ENCODE data around the gene RUNDC1. TPM values are rescaled to one million over a fixed set of nuclear protein-coding genes. Genes with fewer than 3 reads are reported as not detected.
"Not testable (repeated sequence)": the region's sequence is repeated elsewhere in the genome, so short reads cannot be mapped to it uniquely, and the experiment has no call there.

The RUNDC1 gene
- total RNA-seq = 18.7 and 19.9 TPM in 2 replicates

- H3K9me3 Mint-ChIP-seq = no peaks in the 10 kb centered on the region
- DNase-seq (ENCODE audit: low spot score) = peak; percentile 87
- peaks cover 24% of the 10 kb centered on the region for H3K4me1 Mint-ChIP-seq (ENCODE audit: low read depth)
- H3K36me3 Mint-ChIP-seq (ENCODE audit: low read depth) = peaks cover 28% of the 10 kb centered on the region
- peak within 1 kb of the TSS; percentile 99 for H3K4me3 Mint-ChIP-seq (ENCODE audit: low read depth)
- intact Hi-C loops (cut with micrococcal nuclease) = loop anchor here (2.0 kb wide), 1 partner anchor 16 kb away; the partner anchor contains the start of gene AARSD1
- H3K27me3 Mint-ChIP-seq (ENCODE audit: low read depth) = no peaks in the 10 kb centered on the region
- H3K27ac Mint-ChIP-seq = peak within 1 kb of the TSS; percentile 96
These were observed at the start of gene RUNDC1 for GRCh38 chr17:42980274-42980765. Gene RUNDC1, plus strand, starts transcription at chr17:42980565. Its CDS starts 12 bp downstream, at chr17:42980577.

GRCh38 chr17:42937712-42938596 is 42.4 kb upstream of the RUNDC1 start:
- Mint-ChIP-seq H3K4me1 (ENCODE audit: low read depth) (no peaks in the 10 kb centered on the region), H3K4me3 (ENCODE audit: low read depth) (no peak overlapping the region), H3K27ac (no peak overlapping the region), H3K36me3 (ENCODE audit: low read depth) (no peaks in the 10 kb centered on the region), H3K9me3 (no peaks in the 10 kb centered on the region), H3K27me3 (ENCODE audit: low read depth) (peaks cover 11% of the 10 kb centered on the region)
- DNase-seq (ENCODE audit: low spot score) = no peak
- intact Hi-C loops (cut with micrococcal nuclease) = loop anchor here (10.0 kb wide), 1 partner anchor 223 kb away; no protein-coding TSS in a partner anchor

DNA sequence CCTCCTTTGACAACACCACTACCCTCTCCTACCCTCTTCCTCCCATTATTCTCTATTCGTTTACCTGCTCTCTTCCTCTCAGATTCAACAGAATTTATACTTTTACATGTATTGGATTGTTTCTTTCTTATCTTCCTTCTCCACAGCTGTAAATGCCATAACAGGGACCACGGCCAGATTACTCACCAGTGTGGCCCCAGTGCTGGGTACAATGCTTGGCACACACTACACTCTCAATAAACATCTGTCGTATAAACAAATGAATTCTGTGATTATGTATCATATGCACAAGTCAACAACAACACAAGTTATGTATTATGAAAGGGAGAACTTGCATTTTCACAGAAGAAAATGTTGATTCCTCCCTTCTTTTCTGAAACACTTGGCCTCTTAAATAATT is 36.2 kb upstream of the RUNDC1 start:
- no peak overlapping the region for H3K27ac Mint-ChIP-seq
- peaks cover 10% of the 10 kb centered on the region for H3K36me3 Mint-ChIP-seq (ENCODE audit: low read depth)
- H3K4me3 Mint-ChIP-seq (ENCODE audit: low read depth) = no peak overlapping the region
- H3K27me3 Mint-ChIP-seq (ENCODE audit: low read depth) = peaks cover 3% of the 10 kb centered on the region
- H3K9me3 Mint-ChIP-seq = no peaks in the 10 kb centered on the region
- no peaks in the 10 kb centered on the region for H3K4me1 Mint-ChIP-seq (ENCODE audit: low read depth)
- intact Hi-C loops (cut with micrococcal nuclease) = no loop called here
- DNase-seq (ENCODE audit: low spot score) = no peak

GRCh38 chr17:42946812-42947211 is 33.6 kb upstream of the RUNDC1 start:
- Mint-ChIP-seq H3K9me3 (no peaks in the 10 kb centered on the region), H3K27me3 (ENCODE audit: low read depth) (no peaks in the 10 kb centered on the region), H3K4me1 (ENCODE audit: low read depth) (no peaks in the 10 kb centered on the region), H3K4me3 (ENCODE audit: low read depth) (no peak overlapping the region), H3K36me3 (ENCODE audit: low read depth) (peaks cover 33% of the 10 kb centered on the region), H3K27ac (no peak overlapping the region)
- no peak for DNase-seq (ENCODE audit: low spot score)
- intact Hi-C loops (cut with micrococcal nuclease) = no loop called here

DNA sequence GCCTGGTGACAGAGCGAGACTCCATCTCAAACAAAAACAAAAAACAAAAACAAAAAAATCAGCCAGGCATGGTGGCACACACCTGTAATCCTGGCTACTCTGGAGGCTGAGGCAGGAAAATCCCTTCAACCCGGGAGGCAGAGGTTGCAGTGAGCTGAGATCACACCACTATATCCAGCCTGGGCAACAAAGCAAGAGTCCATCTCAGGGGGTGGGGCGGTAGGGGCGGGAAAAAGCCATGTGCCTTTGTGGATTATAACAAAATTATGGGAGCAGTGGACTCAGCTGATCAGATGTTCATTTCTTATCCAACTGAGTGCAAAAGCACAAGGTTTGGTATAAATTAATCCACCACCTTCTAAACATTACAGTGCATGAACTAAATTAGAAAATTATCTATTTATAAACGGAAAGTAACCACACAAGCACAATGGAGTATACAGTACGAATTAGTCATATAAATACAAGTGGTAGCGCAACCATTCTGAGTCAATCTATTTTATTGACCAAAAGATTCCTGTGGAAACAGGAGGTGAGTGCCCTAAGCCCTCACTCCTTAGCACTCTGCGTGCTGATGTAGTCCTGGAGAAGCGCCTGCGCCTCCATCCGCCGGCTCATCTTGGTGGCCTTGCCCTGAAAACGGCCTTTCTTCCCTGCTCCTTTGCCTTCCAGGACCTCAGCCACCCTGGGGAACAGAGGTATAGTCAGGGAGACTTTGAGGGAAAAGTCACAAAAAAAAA is 30.2 kb upstream of the RUNDC1 start:
- no peak for DNase-seq (ENCODE audit: low spot score)
- no peak overlapping the region for H3K4me3 Mint-ChIP-seq (ENCODE audit: low read depth)
- H3K27me3 Mint-ChIP-seq (ENCODE audit: low read depth) = no peaks in the 10 kb centered on the region
- H3K36me3 Mint-ChIP-seq (ENCODE audit: low read depth) = peaks cover 59% of the 10 kb centered on the region
- H3K9me3 Mint-ChIP-seq = no peaks in the 10 kb centered on the region
- H3K27ac Mint-ChIP-seq = no peak overlapping the region
- intact Hi-C loops (cut with micrococcal nuclease) = no loop called here
- H3K4me1 Mint-ChIP-seq (ENCODE audit: low read depth) = no peaks in the 10 kb centered on the region

DNA sequence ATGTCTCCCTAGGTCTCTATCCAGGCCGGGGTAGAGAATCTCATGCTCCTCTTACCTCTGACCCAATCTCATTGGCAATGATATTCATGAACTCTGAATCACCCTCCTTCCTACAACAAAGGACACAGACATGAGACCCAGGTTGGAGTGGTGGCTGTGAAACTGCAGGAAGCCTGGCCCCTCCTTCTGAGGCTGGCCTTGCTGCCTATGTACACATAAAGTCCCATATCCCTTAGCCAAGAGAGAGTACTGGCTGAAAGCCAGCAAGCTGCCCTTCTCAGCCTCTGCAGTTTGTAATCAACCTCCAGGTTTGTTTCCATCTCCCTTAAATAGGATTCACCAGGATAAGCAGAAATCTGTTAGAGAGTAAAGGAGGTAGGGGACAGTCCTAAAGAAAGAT is 26.7 kb upstream of the RUNDC1 start:
- peaks cover 75% of the 10 kb centered on the region for H3K36me3 Mint-ChIP-seq (ENCODE audit: low read depth)

GRCh38 chr17:42964161-42964932 is 16.0 kb upstream of the RUNDC1 start, which contains the start of gene AARSD1:
Gene AARSD1, minus strand, starts transcription at chr17:42964454. Its CDS starts 14 bp downstream, at chr17:42964440.
- Mint-ChIP-seq H3K36me3 (ENCODE audit: low read depth) (peaks cover 31% of the 10 kb centered on the region), H3K4me1 (ENCODE audit: low read depth) (peaks cover 4% of the 10 kb centered on the region), H3K27ac (peak within 1 kb of the TSS; percentile 86), H3K4me3 (ENCODE audit: low read depth) (peak within 1 kb of the TSS; percentile 92), H3K27me3 (ENCODE audit: low read depth) (no peaks in the 10 kb centered on the region), H3K9me3 (no peaks in the 10 kb centered on the region)
- intact Hi-C loops (cut with micrococcal nuclease) = loop anchor here (2.0 kb wide), 2 partner anchors 16 to 34 kb away; partner anchors contain the start of genes PTGES3L, RPL27 and RUNDC1
- DNase-seq (ENCODE audit: low spot score) = peak; percentile 88

More for the DNA sequence above, 26.7 kb upstream of the RUNDC1 start:
- H3K27me3 Mint-ChIP-seq (ENCODE audit: low read depth) = no peaks in the 10 kb centered on the region
- H3K4me3 Mint-ChIP-seq (ENCODE audit: low read depth) = no peak overlapping the region
- no peak overlapping the region for H3K27ac Mint-ChIP-seq
- H3K4me1 Mint-ChIP-seq (ENCODE audit: low read depth) = no peaks in the 10 kb centered on the region
- H3K9me3 Mint-ChIP-seq = no peaks in the 10 kb centered on the region
- no peak for DNase-seq (ENCODE audit: low spot score)
- intact Hi-C loops (cut with micrococcal nuclease) = no loop called here

DNA sequence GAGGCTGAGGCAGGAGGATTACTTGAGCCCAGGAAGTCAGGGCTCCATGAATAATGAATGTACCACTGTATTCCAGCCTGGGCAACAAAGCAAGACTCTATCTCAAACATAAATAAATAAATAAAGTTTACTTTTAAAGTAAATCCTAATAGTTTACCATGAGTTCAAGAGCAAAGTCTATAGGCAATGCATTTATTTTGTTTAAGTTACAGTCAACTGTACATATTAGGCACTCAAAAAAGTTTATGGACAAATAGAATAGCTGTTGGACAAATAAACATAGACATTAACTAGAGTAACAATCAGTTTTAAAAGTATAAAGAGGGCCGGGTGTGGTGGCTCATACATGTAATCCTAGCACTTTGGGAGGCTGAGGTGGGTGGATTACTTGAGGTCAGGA is 12.4 kb upstream of the RUNDC1 start:
- Mint-ChIP-seq H3K27me3 (ENCODE audit: low read depth) (no peaks in the 10 kb centered on the region), H3K4me1 (ENCODE audit: low read depth) (peaks cover 4% of the 10 kb centered on the region), H3K27ac (no peak overlapping the region), H3K4me3 (ENCODE audit: low read depth) (no peak overlapping the region), H3K36me3 (ENCODE audit: low read depth) (peaks cover 9% of the 10 kb centered on the region), H3K9me3 (no peaks in the 10 kb centered on the region)
- intact Hi-C loops (cut with micrococcal nuclease) = no loop called here
- DNase-seq (ENCODE audit: low spot score) = no peak

DNA sequence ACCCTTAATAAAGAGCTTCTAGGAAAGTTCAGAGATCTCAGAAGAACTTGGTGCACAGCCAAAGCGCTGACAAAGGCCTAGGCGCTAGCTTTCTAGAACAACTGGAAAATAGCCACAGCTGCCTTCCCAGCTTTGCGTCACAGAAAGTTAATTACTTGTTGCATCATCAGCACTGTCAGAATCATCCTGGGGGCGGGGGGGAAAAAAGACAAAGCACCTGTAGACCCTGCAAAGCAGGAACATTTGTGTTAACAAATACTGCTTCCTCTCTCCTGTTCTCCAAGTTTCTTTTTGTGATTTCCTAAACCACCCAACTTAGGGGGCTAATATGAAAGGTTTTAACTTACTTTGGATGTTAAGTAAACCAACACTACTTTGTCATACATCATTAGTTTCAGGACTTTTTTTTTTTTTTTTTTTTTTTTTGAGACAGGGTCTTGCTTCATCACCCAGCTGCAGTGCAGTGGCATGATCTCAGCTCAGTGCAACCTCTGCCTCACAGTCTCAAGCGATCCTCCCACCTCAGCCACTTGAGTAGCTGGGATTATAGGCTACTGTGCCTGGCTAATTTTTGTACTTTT is 11.3 kb upstream of the RUNDC1 start:
- Mint-ChIP-seq H3K4me1 (ENCODE audit: low read depth) (no peaks in the 10 kb centered on the region), H3K27me3 (ENCODE audit: low read depth) (no peaks in the 10 kb centered on the region), H3K4me3 (ENCODE audit: low read depth) (no peak overlapping the region), H3K9me3 (no peaks in the 10 kb centered on the region), H3K27ac (no peak overlapping the region), H3K36me3 (ENCODE audit: low read depth) (peaks cover 2% of the 10 kb centered on the region)
- intact Hi-C loops (cut with micrococcal nuclease) = no loop called here
- DNase-seq (ENCODE audit: low spot score) = no peak

- Mint-ChIP-seq H3K36me3 (ENCODE audit: low read depth) (no peaks in the 10 kb centered on the region), H3K9me3 (no peaks in the 10 kb centered on the region), H3K4me3 (ENCODE audit: low read depth) (no peak overlapping the region), H3K4me1 (ENCODE audit: low read depth) (no peaks in the 10 kb centered on the region), H3K27me3 (ENCODE audit: low read depth) (no peaks in the 10 kb centered on the region), H3K27ac (no peak overlapping the region)
- no peak for DNase-seq (ENCODE audit: low spot score)
- intact Hi-C loops (cut with micrococcal nuclease) = no loop called here
These were observed 8.8 kb upstream of the RUNDC1 start for GRCh38 chr17:42971589-42971988.

- H3K4me1 Mint-ChIP-seq (ENCODE audit: low read depth); H3K36me3 Mint-ChIP-seq (ENCODE audit: low read depth); H3K4me3 Mint-ChIP-seq (ENCODE audit: low read depth); DNase-seq (ENCODE audit: low spot score); intact Hi-C loops (cut with micrococcal nuclease); H3K9me3 Mint-ChIP-seq; H3K27ac Mint-ChIP-seq; H3K27me3 Mint-ChIP-seq (ENCODE audit: low read depth): not testable (repeated sequence)
These were observed 7.0 kb upstream of the RUNDC1 start for GRCh38 chr17:42973323-42973722.

DNA sequence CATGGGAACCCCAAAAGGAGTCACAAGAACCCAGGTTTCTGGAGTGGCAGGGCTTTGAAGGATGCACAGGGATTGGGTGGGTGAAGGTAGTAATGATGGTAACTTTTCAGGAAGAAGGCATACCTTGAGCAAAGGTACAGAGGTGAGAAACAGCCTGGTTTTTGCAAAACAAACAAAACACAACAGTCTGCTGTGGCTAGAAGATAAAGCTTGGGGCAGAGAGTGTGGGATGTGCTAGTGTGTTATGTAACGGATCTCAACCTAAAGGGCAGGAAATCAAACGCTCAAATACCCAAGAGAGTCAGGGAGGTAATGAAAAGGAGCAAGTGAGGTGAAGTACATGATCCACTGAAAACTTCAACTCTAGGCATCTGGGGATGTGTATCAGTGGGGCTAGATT is 5.1 kb upstream of the RUNDC1 start:
- Mint-ChIP-seq H3K4me1 (ENCODE audit: low read depth) (peaks cover 4% of the 10 kb centered on the region), H3K9me3 (no peaks in the 10 kb centered on the region), H3K27ac (no peak overlapping the region)

More for the DNA sequence above, 5.1 kb upstream of the RUNDC1 start:
- H3K27me3 Mint-ChIP-seq (ENCODE audit: low read depth) = no peaks in the 10 kb centered on the region
- H3K4me3 Mint-ChIP-seq (ENCODE audit: low read depth) = no peak overlapping the region
- H3K36me3 Mint-ChIP-seq (ENCODE audit: low read depth) = peaks cover under 1% of the 10 kb centered on the region
- no peak for DNase-seq (ENCODE audit: low spot score)
- intact Hi-C loops (cut with micrococcal nuclease) = no loop called here

Data from activated T-helper 2 cell treated with anti-CD3 and anti-CD28 coated beads, Interferon-gamma antibody, Interleukin-2, Interleukin-4, amounts not matched to agents 10 μg/mL and 5 μg/mL and 100 μg/mL, durations not matched to agents 14 hours and 24 hours and 36 hours (primary cell).